HEK293T (cell line): ENCODE results near the gene KMT2C.

Experiments used
- BHLHE40 ChIP-seq: fragments of 450-650 bp; IDR thresholded peaks from 2 replicates; pipeline ENCODE4 v1.6.1; 2016; ENCODE audit warnings: mild to moderate bottlenecking, moderate library complexity, borderline replicate concordance
- CTBP1 ChIP-seq: fragments of 450-650 bp; IDR thresholded peaks from 2 replicates; pipeline ENCODE4 v1.6.1; 2016; ENCODE audit warnings: borderline replicate concordance
- FOXA1 ChIP-seq: fragments of 450-650 bp; IDR thresholded peaks from 2 replicates; pipeline ENCODE4 v1.6.1; 2016; ENCODE audit warnings: mild to moderate bottlenecking
- HDGF ChIP-seq: fragments of 450-650 bp; IDR thresholded peaks from 2 replicates; pipeline ENCODE4 v1.6.1; 2017; ENCODE audit warnings: antibody characterized with exemption, borderline replicate concordance
- L3MBTL2 ChIP-seq: fragments of 450-650 bp; conservative IDR thresholded peaks from 2 replicates; pipeline ENCODE4 v1.6.1; 2016; ENCODE audit warnings: mild to moderate bottlenecking
- LEF1 ChIP-seq: fragments of 450-650 bp; IDR thresholded peaks from 2 replicates; pipeline ENCODE4 v1.6.1; 2017; ENCODE audit warnings: mild to moderate bottlenecking, borderline replicate concordance
- NFRKB ChIP-seq: fragments of 450-650 bp; IDR thresholded peaks from 2 replicates; pipeline ENCODE4 v1.6.1; 2016; ENCODE audit warnings: mild to moderate bottlenecking, moderate library complexity
- PKNOX1 ChIP-seq: fragments of 450-650 bp; IDR thresholded peaks from 2 replicates; pipeline ENCODE4 v1.6.1; 2016
- SP1 ChIP-seq: fragments of 450-650 bp; IDR thresholded peaks from 2 replicates; pipeline ENCODE4 v1.6.1; 2017
- SUZ12 ChIP-seq: fragments of 450-650 bp; IDR thresholded peaks from 2 replicates; pipeline ENCODE4 v1.6.1; 2016; ENCODE audit warnings: mild to moderate bottlenecking
- TARDBP ChIP-seq: fragments of 450-650 bp; IDR thresholded peaks from 2 replicates; pipeline ENCODE4 v1.6.1; 2016

DNA sequence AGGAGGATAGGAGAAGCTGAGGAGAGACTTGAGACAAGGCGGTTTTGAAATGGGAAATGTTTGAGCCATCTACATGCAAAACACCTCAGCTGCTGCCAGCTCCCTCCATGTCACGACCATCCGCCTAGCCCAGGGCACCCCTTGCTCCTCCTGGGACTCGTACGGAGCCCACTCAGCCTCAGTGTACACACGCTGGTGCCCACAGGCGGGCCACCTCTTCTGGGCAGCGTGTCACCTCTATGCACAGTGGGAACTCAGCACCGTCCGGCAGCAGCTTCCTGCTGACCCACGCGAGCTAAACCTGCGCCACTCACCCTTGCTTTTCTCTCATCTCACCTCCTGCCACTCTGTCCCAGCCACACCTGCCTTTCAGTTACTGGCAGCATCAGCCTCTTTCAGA lies 302.0 kb downstream of the KMT2C start:
- TF ChIP-seq SP1: no peak
- TF ChIP-seq CTBP1: no peak
- no peak for TF ChIP-seq BHLHE40
- no peak for TF ChIP-seq PKNOX1
- no peak for TF ChIP-seq L3MBTL2
- TF ChIP-seq LEF1: no peak
- no peak for TF ChIP-seq HDGF
- no peak for TF ChIP-seq TARDBP
- no peak for TF ChIP-seq FOXA1
- no peak for TF ChIP-seq NFRKB
- TF ChIP-seq SUZ12: no peak
